ENCODE measurements around the gene PPIF.

- TF ChIP-seq, protein P1, sequence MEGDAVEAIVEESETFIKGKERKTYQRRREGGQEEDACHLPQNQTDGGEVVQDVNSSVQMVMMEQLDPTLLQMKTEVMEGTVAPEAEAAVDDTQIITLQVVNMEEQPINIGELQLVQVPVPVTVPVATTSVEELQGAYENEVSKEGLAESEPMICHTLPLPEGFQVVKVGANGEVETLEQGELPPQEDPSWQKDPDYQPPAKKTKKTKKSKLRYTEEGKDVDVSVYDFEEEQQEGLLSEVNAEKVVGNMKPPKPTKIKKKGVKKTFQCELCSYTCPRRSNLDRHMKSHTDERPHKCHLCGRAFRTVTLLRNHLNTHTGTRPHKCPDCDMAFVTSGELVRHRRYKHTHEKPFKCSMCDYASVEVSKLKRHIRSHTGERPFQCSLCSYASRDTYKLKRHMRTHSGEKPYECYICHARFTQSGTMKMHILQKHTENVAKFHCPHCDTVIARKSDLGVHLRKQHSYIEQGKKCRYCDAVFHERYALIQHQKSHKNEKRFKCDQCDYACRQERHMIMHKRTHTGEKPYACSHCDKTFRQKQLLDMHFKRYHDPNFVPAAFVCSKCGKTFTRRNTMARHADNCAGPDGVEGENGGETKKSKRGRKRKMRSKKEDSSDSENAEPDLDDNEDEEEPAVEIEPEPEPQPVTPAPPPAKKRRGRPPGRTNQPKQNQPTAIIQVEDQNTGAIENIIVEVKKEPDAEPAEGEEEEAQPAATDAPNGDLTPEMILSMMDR (IDR thresholded peaks at IDR 0.05 in 8 of 11, conservative IDR thresholded peaks at IDR 0.05 in 3 of 11), result no peak
- TF ChIP-seq POLR2AphosphoS5 (IDR thresholded peaks at IDR 0.05), result peak; percentile 8 to 19 (median 8)
Measured at GRCh38 chr10:79299397-79300241, 47.6 kb upstream of the PPIF start.
